Osteocyte (in vitro differentiated cells): ENCODE data around the gene TPP1. TPM values are rescaled to one million over a fixed set of nuclear protein-coding genes. Genes with fewer than 3 reads are reported as not detected.

Experiments
- DNase-seq: peaks from one replicate; pipeline ENCODE4 v3.0.0; 2021; ENCODE audit warnings: mixed read lengths; ENCODE audit not compliant: unreplicated experiment; ENCODE audit errors: extremely low spot score
- H3K27ac Mint-ChIP-seq: one replicate; pipeline ENCODE4 v1.8.0; 2021; ENCODE audit warnings: mild to moderate bottlenecking, mixed read lengths; ENCODE audit not compliant: unreplicated experiment
- H3K27me3 Mint-ChIP-seq: one replicate; pipeline ENCODE4 v1.8.0; 2021; ENCODE audit warnings: mixed read lengths; ENCODE audit not compliant: unreplicated experiment
- H3K36me3 Mint-ChIP-seq: one replicate; pipeline ENCODE4 v1.8.0; 2021; ENCODE audit warnings: mixed read lengths; ENCODE audit not compliant: unreplicated experiment
- H3K4me1 Mint-ChIP-seq: one replicate; pipeline ENCODE4 v1.8.0; 2021; ENCODE audit warnings: mixed read lengths; ENCODE audit not compliant: unreplicated experiment
- H3K4me3 Mint-ChIP-seq: one replicate; pipeline ENCODE4 v1.8.0; 2021; ENCODE audit warnings: mild to moderate bottlenecking, moderate library complexity, mixed read lengths; ENCODE audit not compliant: unreplicated experiment
- H3K9me3 Mint-ChIP-seq: one replicate; pipeline ENCODE4 v1.8.0; 2021; ENCODE audit warnings: mixed read lengths; ENCODE audit not compliant: unreplicated experiment
- CTCF ChIP-seq: fragments of 200-600 bp; sonication (generic); IDR thresholded peaks from 2 replicates; pipeline ENCODE4 v1.5.0; 2021; ENCODE audit warnings: antibody characterized with exemption, mild to moderate bottlenecking, moderate library complexity
- total RNA-seq: library from RNA; stranded (reverse); gene quantifications from 2 replicates; pipeline ENCODE4 v1.2.1, GENCODE V29; 2021

The TPP1 gene
- total RNA-seq, 1 donor from 2014 or later = 157 TPM

DNA sequence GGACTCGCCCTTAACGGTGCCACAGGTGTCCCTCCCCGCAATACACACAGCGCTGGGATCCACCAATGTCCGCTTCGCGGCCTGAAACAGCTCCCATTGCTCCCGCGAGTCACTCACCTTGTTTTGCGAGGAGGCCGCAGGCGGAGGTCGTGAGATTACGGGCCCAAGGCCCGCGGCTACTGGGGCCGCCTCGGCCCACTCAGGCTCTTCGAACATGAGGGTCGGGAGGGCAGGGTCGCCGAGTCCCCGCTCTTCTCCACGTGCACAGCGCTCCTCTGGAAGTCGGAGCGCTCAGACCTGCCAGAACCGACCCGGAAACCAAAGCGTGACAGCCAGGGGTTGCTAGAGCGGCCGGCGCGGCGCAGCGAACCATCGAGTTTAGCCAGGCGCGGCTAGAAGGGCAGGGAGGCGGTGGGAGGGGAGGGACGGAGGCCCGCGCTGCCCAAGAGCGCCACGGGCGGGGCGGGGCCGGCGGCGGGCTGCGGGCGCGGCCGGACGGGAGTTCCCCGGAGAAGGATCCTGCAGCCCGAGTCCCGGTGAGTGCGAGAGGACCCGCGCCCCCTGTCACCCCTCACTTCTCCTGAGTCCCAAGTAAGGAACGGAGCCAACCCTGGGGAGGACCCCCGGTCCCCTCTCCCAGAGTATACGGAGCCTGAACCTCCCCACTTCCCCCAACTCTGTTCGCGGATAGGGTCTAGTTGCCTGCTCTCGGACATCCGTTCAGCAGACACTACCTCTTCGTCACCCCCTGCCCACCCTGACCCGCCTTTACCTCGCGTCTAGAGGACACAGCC lies 15.7 kb downstream of the TPP1 start, which contains the start of the genes ILK and RRP8:
ILK (plus strand) TSS at position 488 of the 794 bp plus-strand sequence. CDS start 498 bp downstream, outside the sequence.
RRP8 (minus strand) TSS at position 330 of the 794 bp plus-strand sequence; CDS start at position 216, 114 bp downstream.
- Mint-ChIP-seq H3K27me3 (no peaks in the 10 kb centered on the region), H3K4me3 (no peak within 1 kb of the TSS), H3K27ac (no peak within 1 kb of the TSS), H3K36me3 (peaks cover 13% of the 10 kb centered on the region), H3K4me1 (peaks cover 7% of the 10 kb centered on the region), H3K9me3 (no peaks in the 10 kb centered on the region)
- peak; percentile 95 for DNase-seq
- peak; percentile 36 for TF ChIP-seq CTCF

DNA sequence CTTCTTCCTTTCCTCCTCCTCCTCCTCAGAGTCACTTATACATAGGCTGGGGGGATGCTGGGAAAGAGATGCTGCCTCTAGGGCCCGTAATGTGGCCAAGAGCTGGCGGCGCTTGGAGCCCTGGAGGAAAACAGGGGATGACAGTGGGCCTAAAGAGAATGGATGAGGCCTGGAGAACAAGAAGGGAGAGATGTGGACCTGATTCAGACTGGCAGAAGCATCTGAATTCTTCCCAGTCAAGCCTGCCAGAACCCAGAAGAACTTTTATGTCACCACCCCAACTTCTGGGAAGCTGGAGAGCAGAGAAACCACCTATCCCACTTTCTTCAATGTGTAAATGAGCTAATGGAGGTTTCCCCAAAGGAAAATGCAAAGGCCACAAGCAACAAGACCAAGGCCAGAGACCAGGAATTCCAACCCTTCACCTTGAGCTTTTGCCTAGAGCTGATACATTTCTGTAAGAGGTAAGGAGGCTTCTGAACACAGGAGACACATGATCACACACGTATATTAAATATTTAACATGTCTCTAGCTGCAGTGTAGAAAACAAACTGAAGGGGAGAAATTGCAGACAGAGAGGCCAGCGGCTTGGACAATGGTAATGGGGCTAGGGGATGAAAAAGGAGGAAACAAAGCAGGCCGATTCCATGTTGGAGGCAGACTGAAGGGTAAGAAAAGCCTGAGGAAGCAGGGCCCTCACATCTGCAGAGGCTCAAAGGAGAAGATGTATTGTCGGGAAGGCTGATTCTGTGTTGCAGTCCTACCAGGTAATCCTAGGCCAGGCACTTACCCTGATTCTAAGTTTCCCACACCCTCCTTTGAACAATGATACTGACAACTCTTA lies 16.9 kb downstream of the TPP1 start:
- H3K27ac Mint-ChIP-seq = no peak overlapping the region
- peaks cover 2% of the 10 kb centered on the region for H3K4me1 Mint-ChIP-seq
- no peaks in the 10 kb centered on the region for H3K27me3 Mint-ChIP-seq
- DNase-seq = peak; percentile 44
- peaks cover 14% of the 10 kb centered on the region for H3K36me3 Mint-ChIP-seq
- no peaks in the 10 kb centered on the region for H3K9me3 Mint-ChIP-seq
- no peak overlapping the region for H3K4me3 Mint-ChIP-seq
- TF ChIP-seq CTCF = no peak

GRCh38 chr11:6601041-6601461 lies 18.2 kb downstream of the TPP1 start:
- TF ChIP-seq CTCF = no peak
- Mint-ChIP-seq H3K27ac (no peak overlapping the region), H3K36me3 (peaks cover 21% of the 10 kb centered on the region), H3K4me3 (no peak overlapping the region), H3K27me3 (no peaks in the 10 kb centered on the region), H3K4me1 (peaks cover 2% of the 10 kb centered on the region), H3K9me3 (no peaks in the 10 kb centered on the region)
- peak; percentile 76 for DNase-seq

DNA sequence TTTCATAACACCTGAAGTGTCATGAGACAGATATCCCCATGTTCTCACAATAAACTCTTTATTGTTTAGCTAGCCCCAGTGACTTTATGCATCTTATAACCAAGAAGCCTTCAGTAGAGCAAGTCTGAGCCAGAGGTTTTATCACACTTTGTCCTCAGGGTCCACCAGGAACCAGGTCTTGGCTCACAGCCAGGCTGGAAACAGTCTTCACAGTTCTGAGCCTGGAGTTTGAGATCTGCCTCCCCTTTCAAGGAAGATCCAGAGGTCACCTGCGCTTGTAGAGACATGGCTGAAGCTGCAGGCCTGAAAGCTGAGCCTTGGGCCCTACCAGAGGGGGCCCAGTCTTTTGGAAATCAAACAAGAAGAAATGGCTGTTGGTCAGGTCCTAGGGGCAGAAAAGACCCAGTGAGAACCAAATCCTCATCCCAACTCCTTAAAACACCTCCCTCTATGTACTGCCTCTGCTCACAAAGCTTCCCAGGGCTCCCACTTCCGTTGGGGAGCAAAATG lies 19.3 kb downstream of the TPP1 start:
- H3K27ac Mint-ChIP-seq = no peak overlapping the region
- H3K9me3 Mint-ChIP-seq = no peaks in the 10 kb centered on the region
- TF ChIP-seq CTCF = no peak
- DNase-seq = peak; percentile 67
- peaks cover 2% of the 10 kb centered on the region for H3K4me1 Mint-ChIP-seq
- no peak overlapping the region for H3K4me3 Mint-ChIP-seq
- H3K27me3 Mint-ChIP-seq = no peaks in the 10 kb centered on the region
- H3K36me3 Mint-ChIP-seq = peaks cover 28% of the 10 kb centered on the region
